ENCODE data around the gene ZNF599.

GRCh38 chr19:34787059-34787824 lies 14.2 kb upstream of the ZNF599 start:
- TF ChIP-seq, protein P1, sequence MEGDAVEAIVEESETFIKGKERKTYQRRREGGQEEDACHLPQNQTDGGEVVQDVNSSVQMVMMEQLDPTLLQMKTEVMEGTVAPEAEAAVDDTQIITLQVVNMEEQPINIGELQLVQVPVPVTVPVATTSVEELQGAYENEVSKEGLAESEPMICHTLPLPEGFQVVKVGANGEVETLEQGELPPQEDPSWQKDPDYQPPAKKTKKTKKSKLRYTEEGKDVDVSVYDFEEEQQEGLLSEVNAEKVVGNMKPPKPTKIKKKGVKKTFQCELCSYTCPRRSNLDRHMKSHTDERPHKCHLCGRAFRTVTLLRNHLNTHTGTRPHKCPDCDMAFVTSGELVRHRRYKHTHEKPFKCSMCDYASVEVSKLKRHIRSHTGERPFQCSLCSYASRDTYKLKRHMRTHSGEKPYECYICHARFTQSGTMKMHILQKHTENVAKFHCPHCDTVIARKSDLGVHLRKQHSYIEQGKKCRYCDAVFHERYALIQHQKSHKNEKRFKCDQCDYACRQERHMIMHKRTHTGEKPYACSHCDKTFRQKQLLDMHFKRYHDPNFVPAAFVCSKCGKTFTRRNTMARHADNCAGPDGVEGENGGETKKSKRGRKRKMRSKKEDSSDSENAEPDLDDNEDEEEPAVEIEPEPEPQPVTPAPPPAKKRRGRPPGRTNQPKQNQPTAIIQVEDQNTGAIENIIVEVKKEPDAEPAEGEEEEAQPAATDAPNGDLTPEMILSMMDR (IDR thresholded peaks at IDR 0.05 in 8 of 11, conservative IDR thresholded peaks at IDR 0.05 in 3 of 11), result no peak
- TF ChIP-seq POLR2AphosphoS5 (IDR thresholded peaks at IDR 0.05), result no peak
- no peak for TF ChIP-seq POLR2A (IDR thresholded peaks at IDR 0.05)
